Astrocyte of the spinal cord (primary cell): Measurements from ENCODE around the gene GOSR2.

Experiments
- DNase-seq: peaks from one replicate; pipeline ENCODE4 v3.0.0; 2011; ENCODE audit warnings: low read depth, low spot score
- H3K4me3 ChIP-seq: 2 replicates; pipeline ENCODE4 v1.5.1; 2011; ENCODE audit warnings: low read depth, mild to moderate bottlenecking, low read length, moderate library complexity
- CTCF ChIP-seq: IDR thresholded peaks from 2 replicates; pipeline ENCODE4 v1.5.1; 2012; ENCODE audit warnings: low read depth, mild to moderate bottlenecking, low read length, inconsistent platforms
- in situ Hi-C: cut with HindIII; loops from 2 replicates; pipeline ENCODE4 v1.10.0; 2017; ENCODE audit warnings: low sequenced_read_pairs

Gene GOSR2

GRCh38 chr17:46935658-46936266, 12.8 kb downstream of the GOSR2 start:
- in situ Hi-C loops = no loop called here
- no peak overlapping the region for H3K4me3 ChIP-seq
- no peak for TF ChIP-seq CTCF
- DNase-seq = no peak

GRCh38 chr17:46940692-46941404, 17.9 kb downstream of the GOSR2 start:
- peak; percentile 97 for TF ChIP-seq CTCF
- in situ Hi-C loops = no loop called here
- peak; percentile 69 for DNase-seq
- H3K4me3 ChIP-seq = no peak overlapping the region

- in situ Hi-C loops = no loop called here
- no peak overlapping the region for H3K4me3 ChIP-seq
- DNase-seq = peak; percentile 68
- peak; percentile 96 for TF ChIP-seq CTCF
These were observed 19.7 kb downstream of the GOSR2 start for GRCh38 chr17:46942441-46943217.

GRCh38 chr17:46943218-46943500, 20.2 kb downstream of the GOSR2 start:
- no peak for DNase-seq
- H3K4me3 ChIP-seq = no peak overlapping the region
- in situ Hi-C loops = no loop called here
- TF ChIP-seq CTCF = no peak

GRCh38 chr17:46943501-46944393, 20.8 kb downstream of the GOSR2 start:
- DNase-seq = peak; percentile 20
- in situ Hi-C loops = no loop called here
- TF ChIP-seq CTCF = no peak
- no peak overlapping the region for H3K4me3 ChIP-seq

- no peak for DNase-seq
- TF ChIP-seq CTCF = no peak
- in situ Hi-C loops = no loop called here
- H3K4me3 ChIP-seq = no peak overlapping the region
These were observed 22.0 kb downstream of the GOSR2 start for GRCh38 chr17:46944931-46945330.
